MG63 (cell line): Measurements from ENCODE around the gene MAP2K6. TPM values are rescaled to one million over a fixed set of nuclear protein-coding genes. Genes with fewer than 3 reads are reported as not detected.

Experiments
- DNase-seq: peaks from one replicate; pipeline ENCODE4 v3.0.0-alpha.2; 2020
- H3K27me3 ChIP-seq: fragments of 250-450 bp; sonication (Bioruptor Pico); 2 replicates; pipeline ENCODE4 v1.5.1; 2020; ENCODE audit warnings: mild to moderate bottlenecking, moderate library complexity
- H3K36me3 ChIP-seq: fragments of 250-450 bp; sonication (Bioruptor Pico); 2 replicates; pipeline ENCODE4 v1.5.1; 2020; ENCODE audit warnings: mild to moderate bottlenecking, moderate library complexity
- H3K4me3 ChIP-seq: fragments of 250-450 bp; sonication (Bioruptor Pico); 2 replicates; pipeline ENCODE4 v1.5.1; 2020; ENCODE audit warnings: mild to moderate bottlenecking, moderate library complexity
- H3K9me3 ChIP-seq: fragments of 250-450 bp; sonication (Bioruptor Pico); 2 replicates; pipeline ENCODE4 v1.5.1; 2020; ENCODE audit warnings: mild to moderate bottlenecking, moderate library complexity
- total RNA-seq: library from RNA; depleted of rRNA; stranded (reverse); fragments of >200 nt; shearing (Covaris generic); gene quantifications from 2 replicates; pipeline ENCODE4 v1.2.3, GENCODE V29; 2014; ENCODE audit warnings: low replicate concordance; rRNA removed

MAP2K6 gene
- 0.96 and 1.9 TPM in 2 replicates for total RNA-seq

DNA sequence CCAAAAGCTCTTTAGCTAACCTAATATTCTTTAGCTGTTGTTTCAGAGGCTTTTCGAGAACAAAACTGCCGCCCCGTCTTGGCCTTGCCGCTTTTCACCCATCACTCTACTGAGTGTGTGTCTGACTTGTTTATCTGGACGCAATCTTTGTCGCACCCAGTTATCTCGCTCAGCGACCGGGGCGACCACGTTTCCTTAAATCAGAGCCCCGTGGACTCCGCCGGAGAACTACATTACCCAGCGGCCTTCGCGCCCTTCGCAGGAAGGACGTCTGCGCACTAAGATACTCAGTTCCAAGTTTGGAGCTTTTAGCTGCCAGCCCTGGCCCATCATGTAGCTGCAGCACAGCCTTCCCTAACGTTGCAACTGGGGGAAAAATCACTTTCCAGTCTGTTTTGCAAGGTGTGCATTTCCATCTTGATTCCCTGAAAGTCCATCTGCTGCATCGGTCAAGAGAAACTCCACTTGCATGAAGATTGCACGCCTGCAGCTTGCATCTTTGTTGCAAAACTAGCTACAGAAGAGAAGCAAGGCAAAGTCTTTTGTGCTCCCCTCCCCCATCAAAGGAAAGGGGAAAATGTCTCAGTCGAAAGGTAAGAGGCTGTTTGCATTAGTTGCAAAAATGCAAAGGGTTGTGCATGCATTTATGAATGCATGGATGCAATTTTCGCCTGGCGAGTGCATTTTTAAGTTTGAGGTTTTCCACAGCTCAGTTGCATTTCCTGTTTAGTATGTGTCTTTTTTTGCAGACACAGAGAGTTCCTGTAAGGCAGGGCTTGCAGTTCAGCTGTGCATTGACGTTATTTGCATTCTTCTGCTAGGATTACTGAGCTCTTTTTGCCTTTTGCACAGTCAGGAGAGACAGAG lies at the start of gene MAP2K6:
Gene MAP2K6, plus strand, starts transcription at position 290 of the 867 bp plus-strand sequence. Its CDS starts 288 bp downstream, at position 578.
- Histone ChIP-seq H3K36me3 (no peaks in the 10 kb centered on the region), H3K27me3 (no peaks in the 10 kb centered on the region)

DNA sequence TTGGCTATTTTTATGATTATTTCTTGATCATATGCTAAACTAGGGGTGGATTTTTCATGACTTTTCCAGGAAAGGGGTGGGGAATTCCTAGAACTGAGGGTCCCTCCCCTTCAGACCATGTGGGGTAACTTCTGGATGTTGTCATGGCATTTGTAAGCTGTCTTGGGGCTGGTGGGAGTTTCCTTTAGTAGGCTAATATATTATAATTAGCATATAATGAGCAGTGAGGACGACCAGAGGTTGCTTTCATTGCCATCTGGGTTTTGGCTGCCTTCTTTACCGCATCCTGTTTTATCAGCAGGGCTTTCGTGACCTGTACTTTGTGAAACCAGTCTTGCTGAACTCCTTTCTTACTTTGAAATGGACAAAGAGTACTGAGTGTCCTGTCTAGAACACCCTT lies 47.2 kb upstream of the MAP2K6 start:
- no peak for DNase-seq

More for the DNA sequence above, at the start of gene MAP2K6:
- no peaks in the 10 kb centered on the region for H3K9me3 ChIP-seq
- peak; percentile 76 for DNase-seq
- peak within 1 kb of the TSS; percentile 60 for H3K4me3 ChIP-seq

DNA sequence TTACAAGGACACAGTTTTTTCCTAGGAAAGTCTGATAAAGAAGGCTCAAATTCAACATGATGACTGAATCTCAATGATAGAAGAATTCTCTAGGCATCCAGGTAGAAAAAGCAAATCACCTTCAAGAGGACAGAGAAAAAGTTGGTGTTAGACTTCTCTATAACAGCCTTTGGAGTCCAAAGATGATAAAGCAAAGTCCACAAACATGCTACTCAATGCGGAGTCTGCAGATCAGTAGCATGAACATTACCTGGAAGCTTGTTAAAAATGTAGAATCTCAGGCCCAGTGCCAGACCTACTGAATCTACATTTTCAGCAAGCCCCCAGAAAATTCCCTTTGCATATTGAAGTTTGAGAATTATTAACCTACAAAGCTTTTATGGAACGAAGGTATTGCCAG lies 41.4 kb upstream of the MAP2K6 start:
- Histone ChIP-seq H3K9me3 (no peaks in the 10 kb centered on the region), H3K4me3 (no peak overlapping the region), H3K36me3 (no peaks in the 10 kb centered on the region), H3K27me3 (no peaks in the 10 kb centered on the region)
- DNase-seq, result no peak

More for the DNA sequence above, 47.2 kb upstream of the MAP2K6 start:
- Histone ChIP-seq H3K9me3 (no peaks in the 10 kb centered on the region), H3K36me3 (no peaks in the 10 kb centered on the region), H3K27me3 (no peaks in the 10 kb centered on the region), H3K4me3 (no peak overlapping the region)

DNA sequence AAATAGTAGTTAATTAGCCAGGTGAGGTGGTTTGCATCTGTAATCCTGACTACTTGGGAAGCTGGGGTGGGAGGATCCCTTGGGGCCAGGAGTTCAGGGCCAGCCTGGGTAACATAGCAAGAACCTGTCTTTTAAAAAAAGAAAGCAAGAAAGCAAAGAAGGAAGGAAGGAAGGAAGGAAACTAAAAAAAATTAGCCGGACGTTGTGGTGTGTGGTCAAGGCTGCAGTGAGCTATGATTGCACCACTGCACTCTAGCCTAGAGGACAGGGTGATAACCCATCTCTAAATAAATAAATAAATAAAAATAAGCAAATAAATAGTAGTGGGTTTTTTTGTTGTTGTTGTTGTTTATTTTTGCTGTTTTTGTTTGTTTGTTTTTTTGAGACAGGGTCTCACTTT lies 39.3 kb upstream of the MAP2K6 start:
- Histone ChIP-seq H3K27me3 (no peaks in the 10 kb centered on the region), H3K36me3 (no peaks in the 10 kb centered on the region), H3K4me3 (no peak overlapping the region), H3K9me3 (no peaks in the 10 kb centered on the region)
- no peak for DNase-seq

DNA sequence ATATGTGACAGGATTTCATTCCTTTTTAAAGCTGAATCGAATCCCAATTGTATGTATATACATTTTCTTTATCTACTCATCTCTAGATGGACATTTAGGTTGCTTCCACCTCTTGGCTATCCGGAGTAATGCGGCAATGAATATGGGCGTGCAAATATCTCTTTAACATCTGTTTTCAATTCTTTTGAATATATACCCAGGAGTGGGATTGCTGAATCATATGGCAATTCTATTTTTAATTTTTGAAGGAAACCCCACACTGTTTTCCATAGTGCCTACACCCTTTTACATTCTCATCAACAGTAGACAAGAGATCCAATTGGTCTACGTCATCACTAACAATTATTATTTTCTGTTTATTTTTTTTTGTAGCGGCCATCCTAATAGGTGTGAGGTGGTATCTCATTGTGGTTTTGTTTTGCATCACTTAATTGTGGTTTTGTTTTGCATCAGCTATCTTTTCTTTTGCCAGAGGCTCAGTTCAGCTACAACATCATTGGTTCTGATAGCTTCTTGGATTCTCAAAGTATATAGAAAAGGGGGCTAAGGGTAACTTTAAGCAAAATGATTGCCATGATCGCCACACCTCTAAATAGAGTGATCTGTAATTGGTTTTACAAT lies 25.6 kb upstream of the MAP2K6 start:
- no peak for DNase-seq
- Histone ChIP-seq H3K36me3 (no peaks in the 10 kb centered on the region), H3K4me3 (no peak overlapping the region), H3K9me3 (no peaks in the 10 kb centered on the region), H3K27me3 (no peaks in the 10 kb centered on the region)

DNA sequence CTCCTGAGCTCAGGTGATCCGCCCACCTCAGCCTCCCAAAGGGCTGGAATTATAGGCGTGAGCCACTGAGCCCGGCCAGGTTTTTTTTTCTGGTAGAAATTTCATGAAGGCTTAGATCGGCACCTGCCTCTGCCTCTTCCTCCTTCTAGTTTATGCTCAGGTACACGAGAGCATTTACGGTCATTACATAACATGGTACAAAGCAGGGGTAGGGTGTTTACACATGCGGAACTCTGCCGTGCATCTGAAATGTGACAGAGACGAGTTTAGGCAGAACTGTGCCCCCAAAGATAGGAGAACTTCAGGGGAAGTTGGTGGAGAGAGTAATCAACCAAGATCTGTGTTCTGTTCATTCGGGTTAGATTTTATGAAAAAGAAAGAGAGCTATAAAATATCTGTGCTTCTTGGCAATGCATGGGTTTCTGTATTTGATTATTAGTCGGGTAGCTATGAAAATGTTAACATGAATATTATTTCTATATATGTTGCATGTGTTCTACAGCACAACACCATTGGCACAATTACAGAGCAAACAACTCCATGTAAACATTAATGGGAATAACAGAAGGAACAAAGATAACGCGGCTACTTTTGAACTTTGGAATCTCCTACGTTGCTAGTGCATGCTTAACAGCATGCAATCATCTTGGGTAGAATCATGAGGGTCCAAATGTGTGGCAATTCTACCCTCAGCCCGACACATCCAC lies 23.5 kb upstream of the MAP2K6 start:
- H3K36me3 ChIP-seq, result no peaks in the 10 kb centered on the region
- DNase-seq, result no peak
- H3K9me3 ChIP-seq, result no peaks in the 10 kb centered on the region
- no peaks in the 10 kb centered on the region for H3K27me3 ChIP-seq
- no peak overlapping the region for H3K4me3 ChIP-seq

DNA sequence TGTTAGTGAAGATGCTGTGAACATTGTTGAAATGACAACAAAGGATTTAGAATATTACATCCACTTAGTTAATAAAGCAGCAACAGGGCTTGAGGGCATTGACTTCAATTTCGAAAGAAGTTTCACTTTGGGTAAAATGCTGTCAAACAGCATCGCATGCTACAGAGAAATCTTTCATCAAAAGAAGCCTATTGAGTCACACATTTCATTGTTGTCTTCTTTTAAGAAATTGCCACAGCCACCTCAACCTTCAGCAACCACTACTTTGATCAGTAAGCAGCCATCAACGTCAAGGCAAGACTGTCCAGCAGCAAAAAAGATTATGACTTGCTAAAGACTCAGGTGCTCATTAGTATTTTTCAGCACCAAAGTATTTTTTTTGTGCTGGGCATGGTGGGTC lies 13.2 kb upstream of the MAP2K6 start:
- Histone ChIP-seq H3K4me3 (no peak overlapping the region), H3K9me3 (peaks cover 7% of the 10 kb centered on the region; the same call in 1 of the 2 replicates), H3K27me3 (no peaks in the 10 kb centered on the region), H3K36me3 (no peaks in the 10 kb centered on the region)
- no peak for DNase-seq

DNA sequence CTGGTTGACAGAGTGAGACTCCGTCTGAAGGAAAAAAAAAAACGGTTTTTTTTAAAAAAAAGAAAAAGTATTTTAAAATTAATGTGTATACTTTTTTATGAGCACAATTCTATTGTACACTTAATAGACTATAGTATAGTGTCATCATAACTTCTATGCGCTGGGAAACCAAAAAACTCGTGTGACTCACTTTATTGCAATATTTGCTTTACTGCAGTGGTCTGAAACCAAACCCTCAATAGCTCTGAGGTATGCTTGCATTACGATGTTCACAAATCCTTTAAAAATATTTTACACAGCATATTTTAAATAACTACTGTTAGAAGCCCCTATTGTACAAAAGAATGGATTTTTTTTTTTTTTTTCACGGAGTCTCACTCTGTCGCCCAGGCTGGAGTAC lies 12.4 kb upstream of the MAP2K6 start:
- Histone ChIP-seq H3K9me3 (peaks cover 7% of the 10 kb centered on the region; the same call in 1 of the 2 replicates), H3K4me3 (no peak overlapping the region), H3K36me3 (no peaks in the 10 kb centered on the region), H3K27me3 (no peaks in the 10 kb centered on the region)
- DNase-seq, result no peak

DNA sequence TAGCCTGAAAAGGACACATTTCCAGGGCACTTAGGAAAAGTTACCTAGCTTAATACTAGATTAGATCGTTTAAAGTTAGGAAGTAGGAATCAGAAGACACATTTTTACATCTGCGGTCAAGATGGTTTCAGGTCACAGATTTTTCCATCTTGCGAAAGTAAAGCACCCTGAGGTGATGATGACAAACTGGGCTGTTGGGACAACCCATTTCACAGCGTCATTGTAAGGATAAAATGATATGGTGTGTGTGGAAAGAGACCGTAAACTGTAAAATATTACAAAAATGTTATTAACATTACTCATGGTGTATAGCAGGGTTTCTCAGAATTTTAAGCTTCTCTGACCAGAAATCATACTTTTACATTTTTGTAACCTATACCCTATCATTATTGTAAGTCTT lies 10.1 kb upstream of the MAP2K6 start:
- Histone ChIP-seq H3K36me3 (no peaks in the 10 kb centered on the region), H3K27me3 (no peaks in the 10 kb centered on the region), H3K9me3 (peaks cover 7% of the 10 kb centered on the region; the same call in 1 of the 2 replicates), H3K4me3 (no peak overlapping the region)
- no peak for DNase-seq

DNA sequence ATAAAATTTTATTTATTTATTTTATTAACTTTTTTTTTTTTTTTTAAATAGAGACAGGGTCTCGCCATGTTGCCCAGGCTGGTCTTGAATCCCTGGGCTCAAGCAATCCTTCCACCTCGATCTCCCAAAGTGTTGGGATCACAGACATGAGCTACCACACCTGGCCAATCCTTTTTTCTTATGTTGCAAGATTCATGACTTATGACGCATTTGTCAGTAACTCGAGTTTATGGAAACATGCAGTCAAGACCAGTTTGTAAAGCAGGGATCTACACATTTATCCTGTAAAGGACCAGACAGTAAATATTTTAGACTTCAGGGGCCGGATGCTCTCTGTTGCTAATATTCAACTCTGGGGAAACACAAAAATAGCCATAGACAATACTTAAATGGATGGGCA lies 9.4 kb upstream of the MAP2K6 start:
- Histone ChIP-seq H3K27me3 (no peaks in the 10 kb centered on the region), H3K36me3 (no peaks in the 10 kb centered on the region), H3K9me3 (peaks cover 7% of the 10 kb centered on the region; the same call in 1 of the 2 replicates), H3K4me3 (no peak overlapping the region)
- no peak for DNase-seq

DNA sequence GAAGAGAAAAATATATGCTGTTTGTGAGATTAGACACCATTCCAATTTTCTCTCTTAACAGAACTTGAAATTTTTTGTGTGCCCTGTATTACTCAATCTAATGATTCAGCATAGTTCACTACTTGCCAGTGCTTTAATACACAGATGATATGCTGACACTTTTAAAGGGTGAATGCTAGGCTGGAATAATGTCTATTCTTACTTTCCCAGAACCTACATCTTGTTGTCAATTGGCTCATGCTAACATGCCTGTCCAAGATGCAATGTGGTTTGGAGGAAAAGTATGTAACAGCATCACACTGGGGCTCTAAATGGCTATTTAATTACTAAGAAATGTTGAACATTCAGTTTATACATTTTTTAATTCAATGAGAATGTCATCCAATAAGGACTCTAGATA lies 7.6 kb upstream of the MAP2K6 start:
- no peaks in the 10 kb centered on the region for H3K36me3 ChIP-seq
- DNase-seq, result no peak
- H3K4me3 ChIP-seq, result no peak overlapping the region
- H3K27me3 ChIP-seq, result no peaks in the 10 kb centered on the region
- H3K9me3 ChIP-seq, result no peaks in the 10 kb centered on the region

DNA sequence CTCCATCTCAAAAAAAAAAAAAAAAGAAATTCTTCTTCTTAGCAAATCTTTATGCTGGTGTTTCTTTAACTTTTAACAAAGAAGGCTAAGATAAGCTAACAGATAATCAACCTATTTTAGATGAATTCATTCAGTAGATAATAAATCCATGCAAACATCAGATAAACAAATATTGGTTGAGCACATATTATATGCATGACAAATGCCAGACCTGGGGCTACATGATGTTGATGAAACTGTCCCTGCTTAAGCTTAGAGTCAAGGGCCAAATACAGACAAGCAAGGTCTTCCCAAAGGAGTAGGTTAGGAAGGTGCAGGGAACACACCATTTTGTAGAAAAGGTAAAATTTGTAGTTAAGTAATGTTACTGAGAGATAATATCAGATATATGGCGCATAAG lies 6.7 kb upstream of the MAP2K6 start:
- H3K4me3 ChIP-seq, result no peak overlapping the region
- no peaks in the 10 kb centered on the region for H3K9me3 ChIP-seq
- no peak for DNase-seq
- no peaks in the 10 kb centered on the region for H3K36me3 ChIP-seq
- H3K27me3 ChIP-seq, result no peaks in the 10 kb centered on the region

DNA sequence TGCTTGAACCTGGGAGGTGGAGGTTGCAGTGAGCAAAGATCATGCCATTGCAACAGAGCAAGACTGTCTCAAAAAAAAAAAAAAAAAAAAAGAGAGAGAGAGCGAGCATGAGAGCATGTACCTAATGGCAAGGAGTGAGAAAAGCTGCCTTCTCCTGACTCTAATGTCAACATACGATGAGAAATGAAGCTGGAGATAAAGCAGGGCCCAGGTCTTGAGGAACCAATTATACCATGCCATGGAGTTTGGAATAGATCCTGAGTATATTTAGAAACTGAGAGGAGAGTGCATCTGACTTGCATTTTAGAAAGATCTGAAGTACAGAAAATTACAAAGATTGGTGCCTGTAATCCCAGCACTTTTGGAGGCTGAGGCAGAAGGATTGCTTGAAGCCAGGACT lies 3.8 kb upstream of the MAP2K6 start:
- H3K9me3 ChIP-seq, result no peaks in the 10 kb centered on the region
- no peak overlapping the region for H3K4me3 ChIP-seq
- no peaks in the 10 kb centered on the region for H3K36me3 ChIP-seq
- no peaks in the 10 kb centered on the region for H3K27me3 ChIP-seq
- no peak for DNase-seq

DNA sequence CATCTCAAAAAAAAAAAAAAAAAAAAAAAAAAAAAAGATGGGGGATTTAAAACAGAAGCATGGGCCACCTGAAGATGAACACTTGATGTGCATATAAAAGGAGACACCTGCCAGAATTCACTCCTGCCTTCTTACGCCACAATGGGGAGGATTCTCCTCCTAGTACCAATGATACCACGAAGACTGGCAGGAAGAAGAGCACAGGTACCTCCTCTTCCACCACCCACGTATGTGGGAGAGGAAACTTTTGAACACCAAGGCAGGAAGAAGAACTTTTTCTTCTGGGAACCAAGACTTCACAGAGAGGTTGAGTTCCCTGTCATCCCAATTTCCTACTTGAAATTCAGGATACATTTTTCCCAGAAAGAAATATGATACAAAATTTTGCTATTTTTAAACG lies 2.7 kb upstream of the MAP2K6 start:
- H3K36me3 ChIP-seq, result no peaks in the 10 kb centered on the region
- no peak overlapping the region for H3K4me3 ChIP-seq
- H3K9me3 ChIP-seq, result no peaks in the 10 kb centered on the region
- H3K27me3 ChIP-seq, result no peaks in the 10 kb centered on the region
- no peak for DNase-seq

DNA sequence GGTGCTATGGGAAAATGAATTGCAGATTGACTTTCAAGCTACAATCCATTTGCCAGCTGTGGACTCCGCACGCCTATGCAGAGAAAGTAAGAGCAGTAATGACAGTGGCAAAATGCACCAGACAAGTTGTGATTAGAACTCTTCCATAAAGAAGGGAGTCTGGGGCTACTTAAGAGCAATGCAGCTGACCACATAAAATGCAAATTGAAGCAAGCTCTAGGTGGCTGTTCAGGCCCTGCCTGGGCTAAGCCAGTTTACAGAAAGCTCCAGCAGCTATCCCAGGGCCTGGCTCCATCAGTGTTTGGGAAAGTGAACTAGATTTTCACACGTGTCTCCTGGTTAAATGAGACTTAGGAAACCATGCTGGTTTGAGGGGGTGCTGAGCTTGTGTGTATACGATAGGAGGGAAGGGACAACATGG lies 2.2 kb upstream of the MAP2K6 start:
- Histone ChIP-seq H3K36me3 (no peaks in the 10 kb centered on the region), H3K9me3 (no peaks in the 10 kb centered on the region), H3K4me3 (no peak overlapping the region), H3K27me3 (no peaks in the 10 kb centered on the region)
- no peak for DNase-seq

DNA sequence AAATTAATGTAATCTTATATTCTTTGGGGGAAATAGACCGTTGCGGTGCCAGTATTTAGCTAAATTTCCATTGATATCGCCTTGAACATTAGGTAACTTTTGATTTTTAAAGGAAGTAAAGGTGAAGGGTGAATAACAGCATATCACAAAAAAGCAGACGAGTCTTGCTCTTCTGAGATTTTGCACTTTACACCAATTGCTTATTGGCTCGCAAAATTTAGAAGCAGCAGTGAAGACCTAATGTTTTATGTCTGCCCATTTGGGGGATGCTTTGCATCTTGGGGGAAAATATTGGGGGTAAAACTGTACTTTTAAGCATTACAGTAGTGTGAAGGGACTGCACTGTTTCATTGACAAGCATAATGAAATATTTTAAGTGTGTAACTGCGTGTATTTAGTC lies 934 bp downstream of the MAP2K6 start:
- no peaks in the 10 kb centered on the region for H3K9me3 ChIP-seq
- no peaks in the 10 kb centered on the region for H3K27me3 ChIP-seq
- no peak for DNase-seq
- peak overlapping the region; percentile 60; the same call in 1 of the 2 replicates for H3K4me3 ChIP-seq
- no peaks in the 10 kb centered on the region for H3K36me3 ChIP-seq
